H1 (cell line): ENCODE data around the gene MXRA8. TPM values are rescaled to one million over a fixed set of nuclear protein-coding genes. Genes with fewer than 3 reads are reported as not detected.

ENCODE experiments used
- CBX8 ChIP-seq: fragments of 300-800, 300-1000 bp; sonication (generic); IDR thresholded peaks from 2 replicates; pipeline ENCODE4 v1.7.1; 2016; ENCODE audit warnings: low read depth, low read length, borderline replicate concordance
- EZH2 ChIP-seq: fragments of 200-600 bp; sonication (generic); IDR thresholded peaks from 2 replicates; pipeline ENCODE4 v1.7.1; 2012; ENCODE audit warnings: low read depth, mild to moderate bottlenecking, moderate library complexity, low read length, inconsistent platforms; ENCODE audit not compliant: severe bottlenecking
- GABPA ChIP-seq: IDR thresholded peaks from 2 replicates; pipeline ENCODE4 v1.6.1; 2011; ENCODE audit warnings: mild to moderate bottlenecking, low read length, moderate library complexity, borderline replicate concordance; ENCODE audit not compliant: insufficient read depth
- HDAC2 ChIP-seq, 2 experiments: fragments of 300-600 bp in 1 of 2; sonication (generic) in 1 of 2; IDR thresholded peaks; 2 replicates each; pipeline ENCODE4 v1.6.1; 2011 to 2012; ENCODE audit warnings: low read depth in 2 of 2, low read length in 2 of 2, mild to moderate bottlenecking in 2 of 2, moderate library complexity in 2 of 2, borderline replicate concordance in 1 of 2, inconsistent platforms in 1 of 2
- RBBP5 ChIP-seq: IDR thresholded peaks from 2 replicates; pipeline ENCODE4 v1.7.1; 2012; ENCODE audit warnings: low read depth, mild to moderate bottlenecking, inconsistent platforms, low read length, moderate library complexity, borderline replicate concordance
- RFX5 ChIP-seq: IDR thresholded peaks from 2 replicates; pipeline ENCODE4 v1.6.1; 2011; ENCODE audit warnings: low read depth, low read length, improper control_type of control experiment, borderline replicate concordance
- TCF12 ChIP-seq: IDR thresholded peaks from 2 replicates; pipeline ENCODE4 v1.6.1; 2011; ENCODE audit warnings: low read depth, mild to moderate bottlenecking, low read length
- TEAD4 ChIP-seq: IDR thresholded peaks from 2 replicates; pipeline ENCODE4 v1.6.1; 2012; ENCODE audit warnings: low read depth, low read length, inconsistent platforms, mixed read lengths
- polyA plus RNA-seq, 7 experiments: library from polyadenylated mRNA; depleted of rRNA in 3 of 7; stranded (reverse) in 5 of 7; unstranded in 2 of 7; fragments of >200 nt in 5 of 7; fragments of 200-250 nt in 2 of 7; gene quantifications; 1 replicate in 5 of 7; 2 replicates in 1 of 7; 4 replicates in 1 of 7; pipeline versions ENCODE4 v1.2.1 to v1.2.3, GENCODE V29; 2011 to 2013; ENCODE audit warnings: missing spikeins in 2 of 7, mixed read lengths in 2 of 7
- total RNA-seq: library from RNA; stranded (reverse); fragmentation: NEBNext Ultra II Directional; extraction: Animal tissue kit (Norgen Biotek cat#: 25700); gene quantifications from 2 replicates; pipeline ENCODE4 v1.2.1, GENCODE V29; 2021
- TF ChIP-seq, protein P1 (sequence below): fragments of 300-600 bp; sonication (generic); IDR thresholded peaks from 2 replicates; pipeline ENCODE4 v1.7.1; 2012; ENCODE audit warnings: low read length, moderate library complexity, mild to moderate bottlenecking, inconsistent platforms; ENCODE audit not compliant: insufficient replicate concordance

MXRA8 gene
- total and polyA plus RNA-seq, 2 of the 8 experiments (the other 6 are each of a cell fraction or from before 2014, with no cell fraction given), result 10.5 to 17.2 TPM

- TF ChIP-seq, protein P1, sequence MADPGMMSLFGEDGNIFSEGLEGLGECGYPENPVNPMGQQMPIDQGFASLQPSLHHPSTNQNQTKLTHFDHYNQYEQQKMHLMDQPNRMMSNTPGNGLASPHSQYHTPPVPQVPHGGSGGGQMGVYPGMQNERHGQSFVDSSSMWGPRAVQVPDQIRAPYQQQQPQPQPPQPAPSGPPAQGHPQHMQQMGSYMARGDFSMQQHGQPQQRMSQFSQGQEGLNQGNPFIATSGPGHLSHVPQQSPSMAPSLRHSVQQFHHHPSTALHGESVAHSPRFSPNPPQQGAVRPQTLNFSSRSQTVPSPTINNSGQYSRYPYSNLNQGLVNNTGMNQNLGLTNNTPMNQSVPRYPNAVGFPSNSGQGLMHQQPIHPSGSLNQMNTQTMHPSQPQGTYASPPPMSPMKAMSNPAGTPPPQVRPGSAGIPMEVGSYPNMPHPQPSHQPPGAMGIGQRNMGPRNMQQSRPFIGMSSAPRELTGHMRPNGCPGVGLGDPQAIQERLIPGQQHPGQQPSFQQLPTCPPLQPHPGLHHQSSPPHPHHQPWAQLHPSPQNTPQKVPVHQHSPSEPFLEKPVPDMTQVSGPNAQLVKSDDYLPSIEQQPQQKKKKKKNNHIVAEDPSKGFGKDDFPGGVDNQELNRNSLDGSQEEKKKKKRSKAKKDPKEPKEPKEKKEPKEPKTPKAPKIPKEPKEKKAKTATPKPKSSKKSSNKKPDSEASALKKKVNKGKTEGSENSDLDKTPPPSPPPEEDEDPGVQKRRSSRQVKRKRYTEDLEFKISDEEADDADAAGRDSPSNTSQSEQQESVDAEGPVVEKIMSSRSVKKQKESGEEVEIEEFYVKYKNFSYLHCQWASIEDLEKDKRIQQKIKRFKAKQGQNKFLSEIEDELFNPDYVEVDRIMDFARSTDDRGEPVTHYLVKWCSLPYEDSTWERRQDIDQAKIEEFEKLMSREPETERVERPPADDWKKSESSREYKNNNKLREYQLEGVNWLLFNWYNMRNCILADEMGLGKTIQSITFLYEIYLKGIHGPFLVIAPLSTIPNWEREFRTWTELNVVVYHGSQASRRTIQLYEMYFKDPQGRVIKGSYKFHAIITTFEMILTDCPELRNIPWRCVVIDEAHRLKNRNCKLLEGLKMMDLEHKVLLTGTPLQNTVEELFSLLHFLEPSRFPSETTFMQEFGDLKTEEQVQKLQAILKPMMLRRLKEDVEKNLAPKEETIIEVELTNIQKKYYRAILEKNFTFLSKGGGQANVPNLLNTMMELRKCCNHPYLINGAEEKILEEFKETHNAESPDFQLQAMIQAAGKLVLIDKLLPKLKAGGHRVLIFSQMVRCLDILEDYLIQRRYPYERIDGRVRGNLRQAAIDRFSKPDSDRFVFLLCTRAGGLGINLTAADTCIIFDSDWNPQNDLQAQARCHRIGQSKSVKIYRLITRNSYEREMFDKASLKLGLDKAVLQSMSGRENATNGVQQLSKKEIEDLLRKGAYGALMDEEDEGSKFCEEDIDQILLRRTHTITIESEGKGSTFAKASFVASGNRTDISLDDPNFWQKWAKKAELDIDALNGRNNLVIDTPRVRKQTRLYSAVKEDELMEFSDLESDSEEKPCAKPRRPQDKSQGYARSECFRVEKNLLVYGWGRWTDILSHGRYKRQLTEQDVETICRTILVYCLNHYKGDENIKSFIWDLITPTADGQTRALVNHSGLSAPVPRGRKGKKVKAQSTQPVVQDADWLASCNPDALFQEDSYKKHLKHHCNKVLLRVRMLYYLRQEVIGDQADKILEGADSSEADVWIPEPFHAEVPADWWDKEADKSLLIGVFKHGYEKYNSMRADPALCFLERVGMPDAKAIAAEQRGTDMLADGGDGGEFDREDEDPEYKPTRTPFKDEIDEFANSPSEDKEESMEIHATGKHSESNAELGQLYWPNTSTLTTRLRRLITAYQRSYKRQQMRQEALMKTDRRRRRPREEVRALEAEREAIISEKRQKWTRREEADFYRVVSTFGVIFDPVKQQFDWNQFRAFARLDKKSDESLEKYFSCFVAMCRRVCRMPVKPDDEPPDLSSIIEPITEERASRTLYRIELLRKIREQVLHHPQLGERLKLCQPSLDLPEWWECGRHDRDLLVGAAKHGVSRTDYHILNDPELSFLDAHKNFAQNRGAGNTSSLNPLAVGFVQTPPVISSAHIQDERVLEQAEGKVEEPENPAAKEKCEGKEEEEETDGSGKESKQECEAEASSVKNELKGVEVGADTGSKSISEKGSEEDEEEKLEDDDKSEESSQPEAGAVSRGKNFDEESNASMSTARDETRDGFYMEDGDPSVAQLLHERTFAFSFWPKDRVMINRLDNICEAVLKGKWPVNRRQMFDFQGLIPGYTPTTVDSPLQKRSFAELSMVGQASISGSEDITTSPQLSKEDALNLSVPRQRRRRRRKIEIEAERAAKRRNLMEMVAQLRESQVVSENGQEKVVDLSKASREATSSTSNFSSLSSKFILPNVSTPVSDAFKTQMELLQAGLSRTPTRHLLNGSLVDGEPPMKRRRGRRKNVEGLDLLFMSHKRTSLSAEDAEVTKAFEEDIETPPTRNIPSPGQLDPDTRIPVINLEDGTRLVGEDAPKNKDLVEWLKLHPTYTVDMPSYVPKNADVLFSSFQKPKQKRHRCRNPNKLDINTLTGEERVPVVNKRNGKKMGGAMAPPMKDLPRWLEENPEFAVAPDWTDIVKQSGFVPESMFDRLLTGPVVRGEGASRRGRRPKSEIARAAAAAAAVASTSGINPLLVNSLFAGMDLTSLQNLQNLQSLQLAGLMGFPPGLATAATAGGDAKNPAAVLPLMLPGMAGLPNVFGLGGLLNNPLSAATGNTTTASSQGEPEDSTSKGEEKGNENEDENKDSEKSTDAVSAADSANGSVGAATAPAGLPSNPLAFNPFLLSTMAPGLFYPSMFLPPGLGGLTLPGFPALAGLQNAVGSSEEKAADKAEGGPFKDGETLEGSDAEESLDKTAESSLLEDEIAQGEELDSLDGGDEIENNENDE, result no peak
- TF ChIP-seq HDAC2 (IDR thresholded peaks at IDR 0.05; ENCODE audit: borderline replicate concordance in 1 of 2, low read depth in 2 of 2, low read length in 2 of 2), result no peak
- no peak for TF ChIP-seq GABPA
- TF ChIP-seq RFX5, result no peak
- no peak for TF ChIP-seq RBBP5
- TF ChIP-seq TCF12, result no peak
- TF ChIP-seq TEAD4, result no peak
- no peak for TF ChIP-seq CBX8
- TF ChIP-seq EZH2, result no peak
These were observed 22.5 kb downstream of the MXRA8 start (continued) for GRCh38 chr1:1335792-1336248.
